LNCaP clone FGC (cell line): Measurements from ENCODE around the gene UAP1L1.
A peak's percentile ranks its signal among the peaks of the same experiment; 100 is the strongest.

Source experiments
- DNase-seq: peaks from one replicate; pipeline ENCODE4 v3.0.0-alpha.2; 2011; ENCODE audit warnings: low read depth
- H3K4me3 ChIP-seq: 2 replicates; pipeline ENCODE4 v1.5.1; 2011; ENCODE audit warnings: mild to moderate bottlenecking, low read depth, low read length, control low read depth
- CTCF ChIP-seq: IDR thresholded peaks from 2 replicates; pipeline ENCODE4 v1.5.1; 2012; ENCODE audit warnings: mild to moderate bottlenecking; ENCODE audit not compliant: control insufficient read depth, insufficient read depth; ENCODE audit errors: extremely low read depth

The UAP1L1 gene

GRCh38 chr9:137126786-137127185 is 49.5 kb downstream of the UAP1L1 start:
- DNase-seq = no peak
- TF ChIP-seq CTCF = no peak
- peak overlapping the region; percentile 82 for H3K4me3 ChIP-seq

DNA sequence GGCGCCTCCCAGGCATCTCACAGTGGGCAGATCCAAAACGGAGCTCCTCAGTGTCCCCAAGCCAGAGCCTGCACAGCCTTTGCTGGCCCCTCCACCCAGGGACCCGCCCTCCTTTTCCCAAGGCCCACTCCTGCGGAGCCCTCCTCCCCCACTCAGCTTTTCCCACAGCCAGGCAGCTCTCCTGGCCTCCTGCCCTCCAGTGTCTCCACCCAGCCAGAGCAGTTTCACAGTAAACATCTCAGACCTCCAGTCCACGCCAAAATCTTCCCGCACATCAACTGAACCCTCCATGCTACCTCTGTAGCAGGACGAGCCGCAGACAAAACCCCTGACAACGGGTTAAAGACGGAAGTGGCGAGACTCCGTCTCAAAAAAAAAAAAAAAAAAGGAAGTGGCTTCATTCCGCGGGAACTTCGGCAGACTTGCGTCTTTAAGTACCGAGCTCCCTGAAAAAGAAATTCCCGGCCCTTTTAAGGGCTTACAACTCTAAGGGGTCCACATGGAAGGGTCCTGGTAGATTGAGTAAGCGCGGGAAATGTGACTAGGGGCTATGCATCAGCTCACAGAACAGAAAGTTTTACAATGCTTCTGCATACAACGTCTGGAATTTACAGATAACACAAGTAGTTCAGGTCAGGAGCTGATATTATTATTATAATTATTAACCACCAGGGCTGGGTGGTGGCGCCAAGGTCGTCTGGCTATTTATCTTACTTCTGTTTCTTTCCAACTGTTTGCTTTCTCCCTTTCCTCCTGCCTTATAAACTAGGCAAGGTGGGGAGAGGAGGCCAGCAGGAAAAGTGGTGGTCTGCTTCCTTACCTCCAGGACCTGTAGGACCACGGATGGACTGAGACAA is 50.2 kb downstream of the UAP1L1 start:
- TF ChIP-seq CTCF = no peak
- peak overlapping the region; percentile 82 for H3K4me3 ChIP-seq
- no peak for DNase-seq

DNA sequence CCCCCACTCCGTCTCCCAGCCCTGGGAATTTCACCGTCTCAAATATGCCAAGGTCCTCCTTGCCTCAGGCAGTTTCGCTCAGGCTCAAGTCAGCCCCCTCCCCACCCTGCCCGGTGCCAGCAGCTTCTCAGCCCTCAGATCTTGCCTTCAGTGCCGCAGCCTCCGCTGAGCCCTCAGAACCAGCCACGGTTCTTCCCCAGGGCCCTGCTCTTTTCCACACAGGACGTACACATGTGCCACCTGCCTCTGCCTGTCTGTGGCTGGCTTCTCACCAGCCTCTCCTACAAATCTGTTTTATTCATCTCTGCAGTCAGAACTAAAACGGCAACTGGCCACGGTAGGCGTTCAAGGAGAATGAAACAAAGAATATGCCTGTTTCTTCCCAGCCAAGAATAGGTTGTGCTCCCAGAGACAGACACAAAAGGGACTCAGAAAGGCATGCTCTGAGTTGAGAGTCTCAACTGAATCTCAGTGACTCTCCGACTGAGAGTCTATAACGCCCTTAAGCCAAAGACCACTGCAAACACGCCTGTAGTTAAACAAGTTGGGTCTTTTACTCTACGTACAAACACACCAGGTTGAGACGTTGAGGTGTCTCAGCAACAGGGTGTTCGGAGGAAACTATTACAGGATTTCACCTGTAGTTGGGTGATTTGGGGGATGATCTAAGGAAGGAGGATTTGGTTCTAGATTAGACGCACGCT is 51.0 kb downstream of the UAP1L1 start:
- no peak for TF ChIP-seq CTCF
- H3K4me3 ChIP-seq = peak overlapping the region; percentile 82
- DNase-seq = no peak

GRCh38 chr9:137128862-137129455 is 51.6 kb downstream of the UAP1L1 start:
- H3K4me3 ChIP-seq = peak overlapping the region; percentile 82
- DNase-seq = no peak
- TF ChIP-seq CTCF = no peak

GRCh38 chr9:137129456-137130175 is 52.3 kb downstream of the UAP1L1 start:
- H3K4me3 ChIP-seq = peak overlapping the region; percentile 82
- no peak for TF ChIP-seq CTCF
- DNase-seq = peak; percentile 78

DNA sequence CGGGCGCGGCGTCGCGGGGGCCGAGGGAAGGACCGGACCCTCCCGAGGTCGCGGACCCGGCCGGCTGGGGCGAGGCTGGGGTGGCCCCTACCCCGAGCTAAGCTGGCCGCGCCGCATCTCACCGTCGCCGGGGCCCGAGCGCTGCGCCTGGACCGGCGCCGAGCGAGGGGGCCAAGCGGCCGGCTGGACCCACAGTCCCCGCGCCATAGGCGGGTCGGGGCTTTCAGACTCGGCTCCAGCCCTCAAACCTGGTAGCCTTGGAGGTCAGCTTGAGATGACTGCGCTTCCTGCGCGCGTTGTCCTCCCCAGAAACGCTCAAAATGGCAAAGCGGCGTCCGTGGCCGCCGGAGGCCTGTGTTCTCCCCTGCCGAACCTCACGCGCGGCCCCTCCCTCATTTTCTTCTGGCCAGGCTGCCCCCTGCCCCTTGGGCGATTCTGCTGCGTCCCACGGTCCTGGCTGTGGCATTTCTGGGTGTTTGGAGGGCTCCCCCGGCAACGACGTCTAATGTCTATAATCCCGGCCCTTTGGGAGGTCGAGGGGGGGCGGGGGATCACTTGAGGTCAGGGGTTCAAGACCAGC is 52.9 kb downstream of the UAP1L1 start:
- TF ChIP-seq CTCF = no peak
- DNase-seq = no peak

More for the DNA sequence above, 52.9 kb downstream of the UAP1L1 start:
- peak overlapping the region; percentile 82 for H3K4me3 ChIP-seq
